HepG2 (cell line): ENCODE results near the gene GTPBP6. TPM values are rescaled to one million over a fixed set of nuclear protein-coding genes. Genes with fewer than 3 reads are reported as not detected.

Experiments
- CBX2 ChIP-seq, 2 experiments: fragments of 200-600 bp in 1 of 2; sonication (generic); formaldehyde crosslinking in 1 of 2; IDR thresholded peaks; 2 replicates each; pipeline versions ENCODE4 v1.7.0 to v1.8.1; 2018 to 2022; ENCODE audit warnings: low read depth in 2 of 2, low read length in 1 of 2, mild to moderate bottlenecking in 1 of 2, missing genetic modification reagents in 1 of 2
- EZH2 ChIP-seq: conservative IDR thresholded peaks from 2 replicates; pipeline ENCODE4 v1.6.1; 2012; ENCODE audit warnings: mild to moderate bottlenecking, low read depth, low read length, moderate library complexity
- GTF3A ChIP-seq: sonication (generic); formaldehyde crosslinking; conservative IDR thresholded peaks from 2 replicates; pipeline ENCODE4 v1.4.0; 2020; ENCODE audit warnings: mild to moderate bottlenecking, missing genetic modification reagents
- HDAC2 ChIP-seq: sonication (generic); formaldehyde crosslinking; IDR thresholded peaks from 2 replicates; pipeline ENCODE4 v1.4.0; 2020; ENCODE audit warnings: missing genetic modification reagents
- HNRNPH1 ChIP-seq: fragments of 200-400 bp; formaldehyde crosslinking; optimal IDR thresholded peaks from 2 replicates; pipeline ENCODE3; 2017; ENCODE audit warnings: mild to moderate bottlenecking, low read depth, low read length
- NFRKB ChIP-seq: fragments of 450-650 bp; IDR thresholded peaks from 2 replicates; pipeline ENCODE4 v1.6.1; 2017
- NR1H2 ChIP-seq: sonication (generic); formaldehyde crosslinking; IDR thresholded peaks from 2 replicates; pipeline ENCODE4 v1.8.1; 2022; ENCODE audit warnings: low read depth, missing genetic modification reagents, borderline replicate concordance
- NR2F1 ChIP-seq, 2 experiments: fragments of 450-650 bp in 1 of 2; formaldehyde crosslinking in 1 of 2; IDR thresholded peaks; 2 replicates each; pipeline versions ENCODE4 v1.5.0 to v1.6.1; 2016 to 2020; ENCODE audit warnings: mild to moderate bottlenecking in 1 of 2, missing compliant biosample characterization in 1 of 2, missing genetic modification reagents in 1 of 2, moderate library complexity in 1 of 2
- SOX6 ChIP-seq, 2 experiments: fragments of 450-650 bp in 1 of 2; sonication (generic) in 1 of 2; formaldehyde crosslinking in 1 of 2; IDR thresholded peaks; 2 replicates each; pipeline versions ENCODE4 v1.4.0 to v1.6.1; 2017 to 2020; ENCODE audit warnings: antibody characterized with exemption in 1 of 2, mild to moderate bottlenecking in 1 of 2, missing genetic modification reagents in 1 of 2
- ZNF263 ChIP-seq: sonication (generic); formaldehyde crosslinking; IDR thresholded peaks from 2 replicates; pipeline ENCODE4 v1.4.0; 2020; ENCODE audit warnings: missing genetic modification reagents
- ZNF274 ChIP-seq: sonication (generic); formaldehyde crosslinking; IDR thresholded peaks from 2 replicates; pipeline ENCODE4 v1.5.1; 2020; ENCODE audit warnings: mild to moderate bottlenecking, missing genetic modification reagents
- ZNF441 ChIP-seq: sonication (generic); formaldehyde crosslinking; IDR thresholded peaks from 2 replicates; pipeline ENCODE4 v1.7.0; 2021; ENCODE audit warnings: missing genetic modification reagents, borderline replicate concordance
- ZNF879 ChIP-seq: sonication (generic); formaldehyde crosslinking; IDR thresholded peaks from 2 replicates; pipeline ENCODE4 v1.8.1; 2023; ENCODE audit warnings: missing genetic modification reagents
- ZSCAN22 ChIP-seq: sonication (generic); formaldehyde crosslinking; IDR thresholded peaks from 2 replicates; pipeline ENCODE4 v1.4.0; 2020; ENCODE audit warnings: mild to moderate bottlenecking, missing genetic modification reagents
- polyA plus RNA-seq, 8 experiments: library from polyadenylated mRNA; depleted of rRNA in 3 of 8; stranded (reverse) in 7 of 8; unstranded in 1 of 8; fragments of >200 nt; fragmentation: Illumina TruSeq in 4 of 8; extraction: Trizol in 4 of 8; gene quantifications; 2 replicates each; pipeline versions ENCODE4 v1.2.1 to v1.2.3, GENCODE V29; 2011 to 2016; ENCODE audit warnings: low read depth in 4 of 8, missing spikeins in 1 of 8, mixed read lengths in 1 of 8; ENCODE audit not compliant: insufficient read depth in 1 of 8
- total RNA-seq, 5 experiments: library from RNA; depleted of rRNA; stranded (reverse); fragments of >200 nt; fragmentation: Illumina TruSeq; extraction: Trizol; gene quantifications; 2 replicates each; pipeline ENCODE4 v1.2.3, GENCODE V29; 2016; ENCODE audit warnings: low read depth in 1 of 5
- TF ChIP-seq, protein P1 (sequence below): sonication (generic); formaldehyde crosslinking; IDR thresholded peaks from 2 replicates; pipeline ENCODE4 v1.5.0; 2020; ENCODE audit warnings: mild to moderate bottlenecking, missing genetic modification reagents
- TF ChIP-seq, protein P2 (sequence below): sonication (generic); formaldehyde crosslinking; IDR thresholded peaks from 2 replicates; pipeline ENCODE4 v1.5.0; 2020; ENCODE audit warnings: mild to moderate bottlenecking, missing genetic modification reagents, borderline replicate concordance
- TF ChIP-seq, protein P3 (sequence below): sonication (generic); formaldehyde crosslinking; IDR thresholded peaks from 2 replicates; pipeline ENCODE4 v1.4.0; 2020; ENCODE audit warnings: missing genetic modification reagents
- TF ChIP-seq, protein P4 (sequence below): sonication (generic); formaldehyde crosslinking; IDR thresholded peaks from 2 replicates; pipeline ENCODE4 v1.8.0; 2022; ENCODE audit warnings: missing genetic modification reagents, low read depth, mild to moderate bottlenecking, borderline replicate concordance
- TF ChIP-seq, protein P5 (sequence below): sonication (generic); formaldehyde crosslinking; IDR thresholded peaks from 2 replicates; pipeline ENCODE4 v1.4.0; 2020; ENCODE audit warnings: missing genetic modification reagents

Gene GTPBP6
- total and polyA plus RNA-seq, 2 of the 13 experiments (the other 11 are each of a cell fraction or from before 2014, with no cell fraction given): 20.2 to 39.6 TPM

DNA sequence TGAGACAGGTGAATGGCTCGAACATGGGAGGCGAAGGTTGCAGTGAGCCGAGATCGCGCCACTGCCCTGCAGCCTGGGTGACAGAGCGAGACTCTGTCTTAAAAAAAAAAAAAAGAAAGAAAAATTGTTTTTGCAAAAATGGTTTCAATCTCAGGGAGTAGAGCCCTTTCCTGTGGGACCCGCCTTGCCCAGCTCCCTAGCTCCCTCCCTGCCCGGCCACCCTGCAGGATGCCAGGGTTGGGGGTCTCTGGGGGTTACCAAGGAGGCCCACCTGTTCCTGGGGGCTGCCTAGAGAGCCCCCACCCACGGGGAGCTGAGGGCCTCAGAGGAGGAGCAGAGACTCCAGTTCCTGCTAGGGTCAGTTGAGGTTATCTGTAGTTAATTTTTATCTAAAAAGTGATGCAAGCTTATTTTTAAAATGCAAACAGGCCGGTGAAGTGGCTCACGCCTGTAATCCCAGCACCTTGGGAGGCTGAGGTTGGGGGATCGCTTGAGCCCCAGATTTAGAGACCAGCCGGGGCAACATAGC, 56.2 kb downstream of the GTPBP6 start (continued):
- TF ChIP-seq, protein P1, sequence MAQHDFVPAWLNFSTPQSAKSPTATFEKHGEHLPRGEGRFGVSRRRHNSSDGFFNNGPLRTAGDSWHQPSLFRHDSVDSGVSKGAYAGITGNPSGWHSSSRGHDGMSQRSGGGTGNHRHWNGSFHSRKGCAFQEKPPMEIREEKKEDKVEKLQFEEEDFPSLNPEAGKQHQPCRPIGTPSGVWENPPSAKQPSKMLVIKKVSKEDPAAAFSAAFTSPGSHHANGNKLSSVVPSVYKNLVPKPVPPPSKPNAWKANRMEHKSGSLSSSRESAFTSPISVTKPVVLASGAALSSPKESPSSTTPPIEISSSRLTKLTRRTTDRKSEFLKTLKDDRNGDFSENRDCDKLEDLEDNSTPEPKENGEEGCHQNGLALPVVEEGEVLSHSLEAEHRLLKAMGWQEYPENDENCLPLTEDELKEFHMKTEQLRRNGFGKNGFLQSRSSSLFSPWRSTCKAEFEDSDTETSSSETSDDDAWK (CRISPR knock-in tag): no peak
- TF ChIP-seq EZH2 (no peak), HDAC2 (CRISPR knock-in tag) (peak; percentile 45; the same call in 1 of the 2 replicates), CBX2 (IDR thresholded peaks at IDR 0.05; ENCODE audit: low read depth, low read length) (no peak), CBX2 (CRISPR knock-in tag; IDR thresholded peaks at IDR 0.05; ENCODE audit: low read depth) (no peak), NR2F1 (CRISPR knock-in tag; IDR thresholded peaks at IDR 0.05) (peak; percentile 67 to 83; a peak in 3 of 4 replicates), ZNF263 (0 out of 2 replicates have a peak, but pooled peaks have one; percentile 44), GTF3A (CRISPR knock-in tag) (no peak), ZNF879 (CRISPR knock-in tag) (no peak), ZSCAN22 (CRISPR knock-in tag) (no peak), SOX6 (IDR thresholded peaks at IDR 0.05) (no peak), SOX6 (CRISPR knock-in tag; IDR thresholded peaks at IDR 0.05) (peak; percentile 51; the same call in 1 of the 2 replicates), HNRNPH1 (no peak), ZNF274 (no peak), NFRKB (no peak), ZNF441 (CRISPR knock-in tag) (no peak), NR1H2 (CRISPR knock-in tag) (no peak)
- TF ChIP-seq, protein P2, sequence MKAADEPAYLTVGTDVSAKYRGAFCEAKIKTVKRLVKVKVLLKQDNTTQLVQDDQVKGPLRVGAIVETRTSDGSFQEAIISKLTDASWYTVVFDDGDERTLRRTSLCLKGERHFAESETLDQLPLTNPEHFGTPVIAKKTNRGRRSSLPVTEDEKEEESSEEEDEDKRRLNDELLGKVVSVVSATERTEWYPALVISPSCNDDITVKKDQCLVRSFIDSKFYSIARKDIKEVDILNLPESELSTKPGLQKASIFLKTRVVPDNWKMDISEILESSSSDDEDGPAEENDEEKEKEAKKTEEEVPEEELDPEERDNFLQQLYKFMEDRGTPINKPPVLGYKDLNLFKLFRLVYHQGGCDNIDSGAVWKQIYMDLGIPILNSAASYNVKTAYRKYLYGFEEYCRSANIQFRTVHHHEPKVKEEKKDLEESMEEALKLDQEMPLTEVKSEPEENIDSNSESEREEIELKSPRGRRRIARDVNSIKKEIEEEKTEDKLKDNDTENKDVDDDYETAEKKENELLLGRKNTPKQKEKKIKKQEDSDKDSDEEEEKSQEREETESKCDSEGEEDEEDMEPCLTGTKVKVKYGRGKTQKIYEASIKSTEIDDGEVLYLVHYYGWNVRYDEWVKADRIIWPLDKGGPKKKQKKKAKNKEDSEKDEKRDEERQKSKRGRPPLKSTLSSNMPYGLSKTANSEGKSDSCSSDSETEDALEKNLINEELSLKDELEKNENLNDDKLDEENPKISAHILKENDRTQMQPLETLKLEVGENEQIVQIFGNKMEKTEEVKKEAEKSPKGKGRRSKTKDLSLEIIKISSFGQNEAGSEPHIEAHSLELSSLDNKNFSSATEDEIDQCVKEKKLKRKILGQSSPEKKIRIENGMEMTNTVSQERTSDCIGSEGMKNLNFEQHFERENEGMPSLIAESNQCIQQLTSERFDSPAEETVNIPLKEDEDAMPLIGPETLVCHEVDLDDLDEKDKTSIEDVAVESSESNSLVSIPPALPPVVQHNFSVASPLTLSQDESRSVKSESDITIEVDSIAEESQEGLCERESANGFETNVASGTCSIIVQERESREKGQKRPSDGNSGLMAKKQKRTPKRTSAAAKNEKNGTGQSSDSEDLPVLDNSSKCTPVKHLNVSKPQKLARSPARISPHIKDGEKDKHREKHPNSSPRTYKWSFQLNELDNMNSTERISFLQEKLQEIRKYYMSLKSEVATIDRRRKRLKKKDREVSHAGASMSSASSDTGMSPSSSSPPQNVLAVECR (CRISPR knock-in tag): peak; percentile 12; the same call in 1 of the 2 replicates
- TF ChIP-seq, protein P3, sequence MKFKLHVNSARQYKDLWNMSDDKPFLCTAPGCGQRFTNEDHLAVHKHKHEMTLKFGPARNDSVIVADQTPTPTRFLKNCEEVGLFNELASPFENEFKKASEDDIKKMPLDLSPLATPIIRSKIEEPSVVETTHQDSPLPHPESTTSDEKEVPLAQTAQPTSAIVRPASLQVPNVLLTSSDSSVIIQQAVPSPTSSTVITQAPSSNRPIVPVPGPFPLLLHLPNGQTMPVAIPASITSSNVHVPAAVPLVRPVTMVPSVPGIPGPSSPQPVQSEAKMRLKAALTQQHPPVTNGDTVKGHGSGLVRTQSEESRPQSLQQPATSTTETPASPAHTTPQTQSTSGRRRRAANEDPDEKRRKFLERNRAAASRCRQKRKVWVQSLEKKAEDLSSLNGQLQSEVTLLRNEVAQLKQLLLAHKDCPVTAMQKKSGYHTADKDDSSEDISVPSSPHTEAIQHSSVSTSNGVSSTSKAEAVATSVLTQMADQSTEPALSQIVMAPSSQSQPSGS (CRISPR knock-in tag): 0 out of 2 replicates have a peak, but pooled peaks have one; percentile 32
- TF ChIP-seq, protein P4, sequence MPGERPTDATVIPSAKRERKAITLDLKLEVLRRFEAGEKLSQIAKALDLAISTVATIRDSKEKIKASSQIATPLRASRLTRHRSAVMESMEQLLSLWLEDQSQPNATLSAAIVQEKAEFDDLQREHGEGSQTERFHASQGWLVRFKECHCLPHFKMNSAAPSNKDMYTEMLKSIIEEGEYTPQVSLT (CRISPR knock-in tag): no peak
- TF ChIP-seq, protein P5, sequence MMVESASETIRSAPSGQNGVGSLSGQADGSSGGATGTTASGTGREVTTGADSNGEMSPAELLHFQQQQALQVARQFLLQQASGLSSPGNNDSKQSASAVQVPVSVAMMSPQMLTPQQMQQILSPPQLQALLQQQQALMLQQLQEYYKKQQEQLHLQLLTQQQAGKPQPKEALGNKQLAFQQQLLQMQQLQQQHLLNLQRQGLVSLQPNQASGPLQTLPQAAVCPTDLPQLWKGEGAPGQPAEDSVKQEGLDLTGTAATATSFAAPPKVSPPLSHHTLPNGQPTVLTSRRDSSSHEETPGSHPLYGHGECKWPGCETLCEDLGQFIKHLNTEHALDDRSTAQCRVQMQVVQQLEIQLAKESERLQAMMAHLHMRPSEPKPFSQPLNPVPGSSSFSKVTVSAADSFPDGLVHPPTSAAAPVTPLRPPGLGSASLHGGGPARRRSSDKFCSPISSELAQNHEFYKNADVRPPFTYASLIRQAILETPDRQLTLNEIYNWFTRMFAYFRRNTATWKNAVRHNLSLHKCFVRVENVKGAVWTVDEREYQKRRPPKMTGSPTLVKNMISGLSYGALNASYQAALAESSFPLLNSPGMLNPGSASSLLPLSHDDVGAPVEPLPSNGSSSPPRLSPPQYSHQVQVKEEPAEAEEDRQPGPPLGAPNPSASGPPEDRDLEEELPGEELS (CRISPR knock-in tag): peak; percentile 44; the same call in 1 of the 2 replicates
